ENCODE measurements around the gene MSRB3.

MSRB3 gene

GRCh38 chr12:65327207-65328076 is 49.0 kb downstream of the MSRB3 start:
- DNase-seq, result no peak

GRCh38 chr12:65329721-65330120 is 51.2 kb downstream of the MSRB3 start:
- no peak for DNase-seq

- no peak for DNase-seq
These were observed 51.8 kb downstream of the MSRB3 start for GRCh38 chr12:65330331-65330730.

- no peak for DNase-seq
These were observed 53.0 kb downstream of the MSRB3 start for GRCh38 chr12:65331456-65331855.

- DNase-seq, result no peak
These were observed 55.2 kb downstream of the MSRB3 start for GRCh38 chr12:65333649-65334048.

- no peak for DNase-seq
These were observed 56.0 kb downstream of the MSRB3 start for GRCh38 chr12:65334521-65334920.

- no peak for DNase-seq
These were observed 56.7 kb downstream of the MSRB3 start for GRCh38 chr12:65335021-65335714.

- DNase-seq, result no peak
These were observed 57.5 kb downstream of the MSRB3 start for GRCh38 chr12:65335981-65336380.

GRCh38 chr12:65339161-65339560 is 60.7 kb downstream of the MSRB3 start:
- no peak for DNase-seq

GRCh38 chr12:65343230-65343629 is 64.7 kb downstream of the MSRB3 start:
- DNase-seq, result no peak

GRCh38 chr12:65343801-65344200 is 65.3 kb downstream of the MSRB3 start:
- no peak for DNase-seq

- no peak for DNase-seq
These were observed 77.0 kb downstream of the MSRB3 start for GRCh38 chr12:65355461-65355860.

- no peak for DNase-seq
These were observed 84.0 kb downstream of the MSRB3 start for GRCh38 chr12:65362234-65363031.

- DNase-seq, result no peak
These were observed 85.6 kb downstream of the MSRB3 start for GRCh38 chr12:65364046-65364445.

- no peak for DNase-seq
These were observed 88.9 kb downstream of the MSRB3 start for GRCh38 chr12:65367396-65367795.

- no peak for DNase-seq
These were observed 89.6 kb downstream of the MSRB3 start for GRCh38 chr12:65368055-65368454.

- DNase-seq, result no peak
These were observed 94.1 kb downstream of the MSRB3 start for GRCh38 chr12:65372574-65372973.

- no peak for DNase-seq
These were observed 105.8 kb downstream of the MSRB3 start for GRCh38 chr12:65384240-65384639.

GRCh38 chr12:65387396-65387795 is 108.9 kb downstream of the MSRB3 start:
- no peak for DNase-seq

GRCh38 chr12:65389436-65389835 is 111.0 kb downstream of the MSRB3 start:
- DNase-seq, result no peak

- DNase-seq, result no peak
These were observed 113.2 kb downstream of the MSRB3 start for GRCh38 chr12:65391711-65392110.

- DNase-seq, result no peak
These were observed 114.0 kb downstream of the MSRB3 start for GRCh38 chr12:65392491-65392890.

GRCh38 chr12:65403188-65403587 is 124.7 kb downstream of the MSRB3 start:
- no peak for DNase-seq
